GM18499 (cell line): ENCODE results near the gene ZNF302.

Experiments used
- ATAC-seq: cut with Tn5 transposase; IDR thresholded peaks from one replicate; pipeline ENCODE4 v1.9.1; 2021; ENCODE audit warnings: moderate number of reproducible peaks; ENCODE audit not compliant: insufficient read depth, unreplicated experiment

The ZNF302 gene

DNA sequence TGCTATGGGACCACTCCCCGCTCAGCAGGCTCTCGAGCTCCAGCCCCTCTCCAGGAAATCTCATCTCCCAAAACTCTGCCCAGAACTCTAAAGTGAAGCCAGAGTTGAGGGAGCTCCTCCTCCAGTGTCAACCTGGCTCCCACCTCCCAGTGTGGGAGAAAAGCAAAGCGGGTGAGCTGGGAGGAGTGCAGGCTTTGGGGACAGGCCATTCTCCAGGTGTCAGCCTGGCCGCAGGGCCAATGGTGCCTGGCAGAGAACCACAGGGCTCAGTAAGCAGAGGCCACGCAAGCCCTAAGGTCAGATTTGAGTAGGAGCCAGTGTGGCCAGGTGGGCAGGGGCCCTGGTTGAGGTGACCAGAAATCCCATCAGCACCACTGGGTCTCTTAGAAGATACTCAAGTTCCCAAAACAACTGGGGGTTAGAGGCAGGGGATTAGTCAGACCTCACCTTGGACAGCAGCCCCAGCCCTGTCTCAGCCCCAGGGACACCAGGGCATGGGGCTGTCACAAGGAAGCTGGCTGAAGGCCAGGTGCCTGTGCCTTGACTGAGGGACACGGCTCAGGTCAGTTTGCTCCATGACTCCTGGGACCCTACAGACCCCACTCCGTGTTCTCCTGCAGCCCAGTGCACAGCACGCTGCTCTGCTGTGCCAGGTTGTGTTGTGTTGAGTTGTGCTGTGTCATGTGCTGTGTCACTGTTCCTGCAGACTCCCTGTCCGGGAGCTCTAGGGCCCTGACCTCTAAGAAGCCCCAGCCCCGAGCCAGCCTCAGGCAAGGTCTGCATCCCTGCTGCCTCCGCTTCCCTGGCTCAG is 53.7 kb downstream of the ZNF302 start:
- no peak for ATAC-seq

DNA sequence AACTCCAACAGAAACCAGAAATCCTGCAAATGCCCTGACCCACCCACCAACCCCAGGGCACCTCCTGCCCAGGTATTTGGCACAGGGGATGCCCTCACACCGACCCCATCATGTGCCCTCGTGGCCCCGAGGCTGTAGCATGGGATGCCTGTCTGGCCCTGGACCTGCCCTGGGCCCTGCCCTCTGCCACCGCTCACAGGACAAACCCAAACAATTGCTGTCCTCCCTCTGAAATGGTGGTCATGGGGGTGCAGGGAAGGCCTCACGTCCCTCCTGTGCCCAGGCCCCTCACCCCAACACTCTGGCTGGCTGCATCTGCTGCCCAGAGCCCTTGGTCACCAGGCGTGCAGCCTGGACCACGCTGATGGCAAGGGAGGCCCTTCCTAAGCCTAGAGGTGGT is 54.5 kb downstream of the ZNF302 start:
- ATAC-seq, result no peak

DNA sequence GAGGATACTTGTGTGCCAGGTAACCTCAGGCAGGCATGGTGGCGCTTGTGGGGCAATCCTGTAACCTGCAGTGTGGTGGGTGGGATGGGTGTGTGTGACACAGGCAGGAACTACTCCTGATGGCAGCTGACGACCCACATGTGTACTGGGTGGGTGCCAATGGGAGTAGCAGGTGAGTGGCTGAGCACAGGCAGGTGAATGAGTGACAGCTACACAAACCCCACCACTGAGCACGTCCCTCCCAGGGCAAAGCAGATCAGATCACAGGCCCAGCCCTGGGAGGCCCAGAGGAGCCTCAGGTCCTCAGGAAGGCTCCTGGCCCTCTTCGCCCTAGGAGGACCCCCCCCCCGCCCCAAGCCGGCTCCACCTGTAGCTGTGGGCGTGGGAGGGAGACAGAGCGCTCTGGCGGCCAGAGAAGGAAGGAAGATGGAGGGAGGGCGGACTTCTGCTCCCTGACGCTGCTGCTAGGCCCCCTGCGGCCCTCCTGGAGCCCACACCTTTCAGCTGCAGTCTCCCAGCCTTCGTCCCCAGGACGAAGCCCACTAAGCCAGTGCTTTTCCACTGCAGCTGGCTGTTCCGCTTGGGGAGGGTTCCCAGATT is 55.2 kb downstream of the ZNF302 start:
- ATAC-seq, result no peak

DNA sequence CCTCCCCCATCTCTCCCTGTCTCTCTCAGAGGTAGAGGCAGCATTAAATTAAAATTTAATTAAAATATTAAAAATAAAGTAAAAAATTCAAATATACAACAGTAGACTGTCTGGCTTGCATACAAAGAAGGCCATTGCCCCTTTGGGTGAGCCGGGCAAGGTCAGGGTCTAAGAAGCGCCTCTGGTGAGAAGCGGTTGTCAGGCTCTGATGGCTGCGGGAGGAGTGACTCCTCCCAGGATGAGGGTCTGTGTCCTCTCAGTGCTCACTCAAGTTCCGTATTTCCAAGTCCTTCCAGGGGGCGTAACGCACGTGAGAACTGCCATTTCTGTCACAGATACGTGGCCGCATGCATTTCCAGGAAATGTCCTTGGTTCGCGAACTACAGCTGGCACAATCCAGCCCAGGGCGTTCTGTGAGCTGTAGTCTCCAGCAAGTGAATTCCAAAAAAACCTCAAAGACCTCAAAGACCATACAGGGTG is 55.8 kb downstream of the ZNF302 start:
- ATAC-seq, result no peak

DNA sequence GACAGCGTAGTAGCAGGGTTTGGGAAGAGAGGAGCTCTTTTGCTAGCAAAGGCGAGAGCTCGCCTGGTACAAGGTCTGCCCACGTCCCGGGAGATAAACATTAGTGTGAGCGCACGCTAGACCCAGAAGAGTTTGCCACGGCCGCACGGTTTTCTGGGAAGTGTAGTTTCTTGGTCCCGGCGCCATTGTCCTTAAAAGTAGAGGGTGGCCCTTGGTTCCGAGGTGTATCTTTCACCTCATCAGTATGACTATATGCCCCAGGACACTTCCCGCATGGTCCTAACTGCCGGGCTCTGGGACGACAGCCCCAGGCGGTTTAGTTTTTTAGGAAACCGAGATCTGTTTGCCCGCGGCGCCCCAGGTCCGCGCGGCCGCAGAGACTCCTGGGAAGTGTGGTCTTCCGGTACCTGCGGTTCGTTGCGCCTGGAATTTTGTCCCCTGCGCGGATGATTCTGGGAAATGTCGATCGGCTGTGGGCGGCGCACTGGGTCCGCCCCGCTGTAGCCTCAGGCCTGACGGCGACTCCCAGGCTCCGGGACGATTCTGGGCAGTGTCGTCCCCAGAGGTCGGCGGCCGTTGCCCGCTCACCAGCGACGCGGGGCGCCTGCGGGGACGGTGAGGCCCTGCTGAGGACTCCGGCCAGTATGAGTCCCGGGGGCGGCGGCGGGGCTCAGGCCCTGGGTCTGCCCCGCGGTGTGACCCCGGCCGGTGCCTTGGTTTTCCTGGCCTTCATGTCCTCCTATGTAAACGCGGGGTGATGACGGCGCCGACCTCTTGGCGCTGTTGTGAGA is 56.5 kb downstream of the ZNF302 start, which contains the start of gene ZNF181:
TSS of gene ZNF181 (plus strand) at position 498 of the 791 bp plus-strand sequence. CDS start 795 bp downstream, outside the sequence.
- ATAC-seq, result no peak

DNA sequence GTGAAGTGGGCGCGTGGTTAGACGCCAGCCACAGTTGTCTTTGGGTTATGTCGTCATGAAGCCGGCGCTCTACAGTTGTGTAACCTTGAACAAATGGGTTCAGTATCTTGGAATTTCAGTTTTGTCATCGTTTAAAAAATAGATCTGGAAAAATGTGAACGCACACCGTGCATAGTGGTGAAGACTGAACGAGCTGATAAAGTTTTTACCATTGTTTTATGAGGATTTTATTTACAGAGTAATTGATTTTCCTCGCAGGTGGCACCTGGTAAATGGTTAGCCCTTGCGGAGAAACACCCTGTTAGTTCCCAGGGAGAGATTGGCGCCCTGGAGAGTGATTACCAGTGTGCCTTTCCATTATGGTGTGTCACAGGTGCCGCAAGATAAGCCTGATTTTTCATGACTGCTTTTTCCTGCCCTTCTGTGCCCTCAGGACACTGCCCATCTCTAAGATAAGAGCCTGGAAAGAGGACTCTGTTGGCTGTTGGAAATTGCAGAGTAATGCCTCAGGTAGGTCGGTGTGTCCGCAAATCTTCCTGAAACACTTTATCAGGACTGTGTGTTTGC is 57.1 kb downstream of the ZNF302 start:
- ATAC-seq, result no peak
